Vagina (tissue), 2 donors: ENCODE results near the gene GSK3A.

Source experiments
- CTCF ChIP-seq, 3 experiments: fragments of 450-650 bp in 2 of 3; fragments of 200-600 bp in 1 of 3; sonication (generic) in 1 of 3; IDR thresholded peaks; one replicate each; pipeline ENCODE4 v1.5.1; 2017 to 2019; ENCODE audit warnings: antibody characterized with exemption in 3 of 3, mild to moderate bottlenecking in 2 of 3, moderate library complexity in 2 of 3
- POLR2A ChIP-seq, 2 donors: fragments of 450-650 bp; IDR thresholded peaks; one replicate each; pipeline ENCODE4 v1.6.1; 2017; ENCODE audit warnings: antibody characterized with exemption in 2 of 2, mild to moderate bottlenecking in 2 of 2, moderate library complexity in 2 of 2
- POLR2AphosphoS5 ChIP-seq, 2 donors: sonication (generic); formaldehyde crosslinking; IDR thresholded peaks; one replicate each; pipeline ENCODE4 v1.9.0; 2017; ENCODE audit warnings: antibody characterized with exemption in 2 of 2, mild to moderate bottlenecking in 2 of 2, low read depth in 1 of 2; ENCODE audit not compliant: insufficient read depth in 1 of 2

GRCh38 chr19:42203700-42204099, 38.7 kb downstream of the GSK3A start:
- no peak for TF ChIP-seq CTCF (IDR thresholded peaks at IDR 0.05)
- no peak for TF ChIP-seq POLR2A (IDR thresholded peaks at IDR 0.05)
- no peak for TF ChIP-seq POLR2AphosphoS5 (IDR thresholded peaks at IDR 0.05; ENCODE audit: insufficient read depth in 1 of 2, low read depth in 1 of 2)
